K562 (cell line): ENCODE measurements around the gene CNGB1. TPM values are rescaled to one million over a fixed set of nuclear protein-coding genes. Genes with fewer than 3 reads are reported as not detected.
A peak's percentile ranks its signal among the peaks of the same experiment; 100 is the strongest.

Experiments used
- CBFA2T3 ChIP-seq: fragments of 450-650 bp; IDR thresholded peaks from 2 replicates; pipeline ENCODE4 v1.6.1; 2017
- HDGF ChIP-seq: fragments of 450-650 bp; IDR thresholded peaks from 2 replicates; pipeline ENCODE4 v1.6.1; 2016
- HMGN3 ChIP-seq: IDR thresholded peaks from 2 replicates; pipeline ENCODE4 v1.6.1; 2011; ENCODE audit warnings: borderline replicate concordance, low read depth, mild to moderate bottlenecking, mixed read lengths, low read length; ENCODE audit not compliant: insufficient read length; ENCODE audit errors: extremely low read depth
- KAT2B ChIP-seq: IDR thresholded peaks from one replicate; pipeline ENCODE4 v1.6.1; 2012; ENCODE audit warnings: low read depth, mild to moderate bottlenecking, control low read depth, inconsistent platforms, low read length, moderate library complexity
- MITF ChIP-seq: IDR thresholded peaks from 2 replicates; pipeline ENCODE4 v1.6.1; 2014; ENCODE audit warnings: antibody characterized with exemption
- POLR2AphosphoS5 ChIP-seq: IDR thresholded peaks from 2 replicates; pipeline ENCODE4 v1.6.1; 2011; ENCODE audit warnings: mild to moderate bottlenecking, low read depth, low read length, moderate library complexity; ENCODE audit not compliant: control insufficient read depth, insufficient read depth
- PURB ChIP-seq: sonication (generic); formaldehyde crosslinking; IDR thresholded peaks from 2 replicates; pipeline ENCODE4 v1.9.0; 2021; ENCODE audit warnings: low read depth, mild to moderate bottlenecking, missing genetic modification reagents
- RBBP5 ChIP-seq: fragments of 200-600 bp; sonication (generic); IDR thresholded peaks from 2 replicates; pipeline ENCODE4 v1.6.1; 2012; ENCODE audit warnings: borderline replicate concordance, mild to moderate bottlenecking, low read length, control low read depth, inconsistent platforms; ENCODE audit not compliant: insufficient read depth, poor library complexity, severe bottlenecking
- TARDBP ChIP-seq: fragments of 450-650 bp; IDR thresholded peaks from 2 replicates; pipeline ENCODE4 v1.6.1; 2016
- TCF3 ChIP-seq: sonication (generic); formaldehyde crosslinking; IDR thresholded peaks from 2 replicates; pipeline ENCODE4 v1.4.0; 2020; ENCODE audit warnings: mild to moderate bottlenecking, missing genetic modification reagents
- THRAP3 ChIP-seq: fragments of 450-650 bp; IDR thresholded peaks from 2 replicates; pipeline ENCODE4 v1.6.1; 2016; ENCODE audit warnings: mild to moderate bottlenecking, inconsistent platforms, borderline replicate concordance
- polyA plus RNA-seq, 8 experiments: library from polyadenylated mRNA; depleted of rRNA in 4 of 8; stranded (reverse) in 5 of 8; unstranded in 3 of 8; fragments of >200 nt; fragmentation: Nextera tagmentation in 2 of 8; fragmentation: Illumina TruSeq in 1 of 8; extraction: Ambion mirVana in 2 of 8; extraction: Trizol in 1 of 8; gene quantifications; 2 replicates each; pipeline versions ENCODE4 v1.2.1 to v1.2.3, GENCODE V29; 2011 to 2014; ENCODE audit warnings: inconsistent platforms in 1 of 8, missing spikeins in 1 of 8
- total RNA-seq, 7 experiments: library from RNA; depleted of rRNA in 6 of 7; stranded (reverse); fragments of >200 nt in 6 of 7; fragmentation: Illumina TruSeq in 2 of 7; extraction: Trizol in 2 of 7; gene quantifications; 2 replicates each; pipeline versions ENCODE4 v1.2.1 to v1.2.3, GENCODE V29; 2011 to 2021; ENCODE audit warnings: low replicate concordance in 1 of 7
- TF ChIP-seq, protein P1 (sequence below), 2 experiments: fragments of 450-650 bp in 1 of 2; IDR thresholded peaks; 2 replicates each; pipeline ENCODE4 v1.6.1; 2011 to 2017; ENCODE audit warnings: low read depth in 2 of 2, antibody characterized with exemption in 1 of 2, borderline replicate concordance in 1 of 2, low read length in 1 of 2, mild to moderate bottlenecking in 1 of 2, mixed read lengths in 1 of 2; ENCODE audit not compliant: control insufficient read depth in 1 of 2
- TF ChIP-seq, protein P2 (sequence below): sonication (generic); formaldehyde crosslinking; IDR thresholded peaks from 2 replicates; pipeline ENCODE4 v1.8.0; 2022; ENCODE audit warnings: missing genetic modification reagents, mild to moderate bottlenecking, moderate library complexity, borderline replicate concordance
- TF ChIP-seq, protein P3 (sequence below), 2 experiments: fragments of 150-350 bp in 1 of 2; IDR thresholded peaks; 2 replicates each; pipeline ENCODE4 v1.6.1; 2012 to 2016; ENCODE audit warnings: low read depth in 2 of 2, low read length in 2 of 2, mild to moderate bottlenecking in 1 of 2, moderate library complexity in 1 of 2
- TF ChIP-seq, protein P4 (sequence below): sonication (generic); formaldehyde crosslinking; IDR thresholded peaks from 2 replicates; pipeline ENCODE4 v1.8.0; 2022; ENCODE audit warnings: mild to moderate bottlenecking, missing genetic modification reagents, borderline replicate concordance

Gene CNGB1
- total and polyA plus RNA-seq, 9 of the 15 experiments (the other 6 are each of a cell fraction or from before 2014, with no cell fraction given): not detected

GRCh38 chr16:57846078-57846697 lies 124.7 kb downstream of the CNGB1 start (continued):
- TF ChIP-seq MITF: no peak
- no peak for TF ChIP-seq HMGN3
- TF ChIP-seq, protein P1, sequence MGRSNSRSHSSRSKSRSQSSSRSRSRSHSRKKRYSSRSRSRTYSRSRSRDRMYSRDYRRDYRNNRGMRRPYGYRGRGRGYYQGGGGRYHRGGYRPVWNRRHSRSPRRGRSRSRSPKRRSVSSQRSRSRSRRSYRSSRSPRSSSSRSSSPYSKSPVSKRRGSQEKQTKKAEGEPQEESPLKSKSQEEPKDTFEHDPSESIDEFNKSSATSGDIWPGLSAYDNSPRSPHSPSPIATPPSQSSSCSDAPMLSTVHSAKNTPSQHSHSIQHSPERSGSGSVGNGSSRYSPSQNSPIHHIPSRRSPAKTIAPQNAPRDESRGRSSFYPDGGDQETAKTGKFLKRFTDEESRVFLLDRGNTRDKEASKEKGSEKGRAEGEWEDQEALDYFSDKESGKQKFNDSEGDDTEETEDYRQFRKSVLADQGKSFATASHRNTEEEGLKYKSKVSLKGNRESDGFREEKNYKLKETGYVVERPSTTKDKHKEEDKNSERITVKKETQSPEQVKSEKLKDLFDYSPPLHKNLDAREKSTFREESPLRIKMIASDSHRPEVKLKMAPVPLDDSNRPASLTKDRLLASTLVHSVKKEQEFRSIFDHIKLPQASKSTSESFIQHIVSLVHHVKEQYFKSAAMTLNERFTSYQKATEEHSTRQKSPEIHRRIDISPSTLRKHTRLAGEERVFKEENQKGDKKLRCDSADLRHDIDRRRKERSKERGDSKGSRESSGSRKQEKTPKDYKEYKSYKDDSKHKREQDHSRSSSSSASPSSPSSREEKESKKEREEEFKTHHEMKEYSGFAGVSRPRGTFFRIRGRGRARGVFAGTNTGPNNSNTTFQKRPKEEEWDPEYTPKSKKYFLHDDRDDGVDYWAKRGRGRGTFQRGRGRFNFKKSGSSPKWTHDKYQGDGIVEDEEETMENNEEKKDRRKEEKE (IDR thresholded peaks at IDR 0.05; ENCODE audit: borderline replicate concordance in 1 of 2, control insufficient read depth in 1 of 2, low read depth in 2 of 2, low read length in 1 of 2): no peak
- TF ChIP-seq HDGF: no peak
- no peak for TF ChIP-seq KAT2B
- TF ChIP-seq TCF3 (CRISPR knock-in tag): peak; percentile 61; the same call in 1 of the 2 replicates
- TF ChIP-seq, protein P2, sequence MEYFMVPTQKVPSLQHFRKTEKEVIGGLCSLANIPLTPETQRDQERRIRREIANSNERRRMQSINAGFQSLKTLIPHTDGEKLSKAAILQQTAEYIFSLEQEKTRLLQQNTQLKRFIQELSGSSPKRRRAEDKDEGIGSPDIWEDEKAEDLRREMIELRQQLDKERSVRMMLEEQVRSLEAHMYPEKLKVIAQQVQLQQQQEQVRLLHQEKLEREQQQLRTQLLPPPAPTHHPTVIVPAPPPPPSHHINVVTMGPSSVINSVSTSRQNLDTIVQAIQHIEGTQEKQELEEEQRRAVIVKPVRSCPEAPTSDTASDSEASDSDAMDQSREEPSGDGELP (CRISPR knock-in tag): 0 out of 2 replicates have a peak, but pooled peaks have one; percentile 26
- TF ChIP-seq PURB (CRISPR knock-in tag): no peak
- no peak for TF ChIP-seq RBBP5
- TF ChIP-seq, protein P3, sequence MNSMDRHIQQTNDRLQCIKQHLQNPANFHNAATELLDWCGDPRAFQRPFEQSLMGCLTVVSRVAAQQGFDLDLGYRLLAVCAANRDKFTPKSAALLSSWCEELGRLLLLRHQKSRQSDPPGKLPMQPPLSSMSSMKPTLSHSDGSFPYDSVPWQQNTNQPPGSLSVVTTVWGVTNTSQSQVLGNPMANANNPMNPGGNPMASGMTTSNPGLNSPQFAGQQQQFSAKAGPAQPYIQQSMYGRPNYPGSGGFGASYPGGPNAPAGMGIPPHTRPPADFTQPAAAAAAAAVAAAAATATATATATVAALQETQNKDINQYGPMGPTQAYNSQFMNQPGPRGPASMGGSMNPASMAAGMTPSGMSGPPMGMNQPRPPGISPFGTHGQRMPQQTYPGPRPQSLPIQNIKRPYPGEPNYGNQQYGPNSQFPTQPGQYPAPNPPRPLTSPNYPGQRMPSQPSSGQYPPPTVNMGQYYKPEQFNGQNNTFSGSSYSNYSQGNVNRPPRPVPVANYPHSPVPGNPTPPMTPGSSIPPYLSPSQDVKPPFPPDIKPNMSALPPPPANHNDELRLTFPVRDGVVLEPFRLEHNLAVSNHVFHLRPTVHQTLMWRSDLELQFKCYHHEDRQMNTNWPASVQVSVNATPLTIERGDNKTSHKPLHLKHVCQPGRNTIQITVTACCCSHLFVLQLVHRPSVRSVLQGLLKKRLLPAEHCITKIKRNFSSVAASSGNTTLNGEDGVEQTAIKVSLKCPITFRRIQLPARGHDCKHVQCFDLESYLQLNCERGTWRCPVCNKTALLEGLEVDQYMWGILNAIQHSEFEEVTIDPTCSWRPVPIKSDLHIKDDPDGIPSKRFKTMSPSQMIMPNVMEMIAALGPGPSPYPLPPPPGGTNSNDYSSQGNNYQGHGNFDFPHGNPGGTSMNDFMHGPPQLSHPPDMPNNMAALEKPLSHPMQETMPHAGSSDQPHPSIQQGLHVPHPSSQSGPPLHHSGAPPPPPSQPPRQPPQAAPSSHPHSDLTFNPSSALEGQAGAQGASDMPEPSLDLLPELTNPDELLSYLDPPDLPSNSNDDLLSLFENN (IDR thresholded peaks at IDR 0.05; ENCODE audit: low read depth in 2 of 2, low read length in 2 of 2): no peak
- no peak for TF ChIP-seq TARDBP
- TF ChIP-seq CBFA2T3: peak; percentile 69
- TF ChIP-seq POLR2AphosphoS5: peak; percentile 22; the same call in 1 of the 2 replicates
- TF ChIP-seq THRAP3: no peak
- TF ChIP-seq, protein P4, sequence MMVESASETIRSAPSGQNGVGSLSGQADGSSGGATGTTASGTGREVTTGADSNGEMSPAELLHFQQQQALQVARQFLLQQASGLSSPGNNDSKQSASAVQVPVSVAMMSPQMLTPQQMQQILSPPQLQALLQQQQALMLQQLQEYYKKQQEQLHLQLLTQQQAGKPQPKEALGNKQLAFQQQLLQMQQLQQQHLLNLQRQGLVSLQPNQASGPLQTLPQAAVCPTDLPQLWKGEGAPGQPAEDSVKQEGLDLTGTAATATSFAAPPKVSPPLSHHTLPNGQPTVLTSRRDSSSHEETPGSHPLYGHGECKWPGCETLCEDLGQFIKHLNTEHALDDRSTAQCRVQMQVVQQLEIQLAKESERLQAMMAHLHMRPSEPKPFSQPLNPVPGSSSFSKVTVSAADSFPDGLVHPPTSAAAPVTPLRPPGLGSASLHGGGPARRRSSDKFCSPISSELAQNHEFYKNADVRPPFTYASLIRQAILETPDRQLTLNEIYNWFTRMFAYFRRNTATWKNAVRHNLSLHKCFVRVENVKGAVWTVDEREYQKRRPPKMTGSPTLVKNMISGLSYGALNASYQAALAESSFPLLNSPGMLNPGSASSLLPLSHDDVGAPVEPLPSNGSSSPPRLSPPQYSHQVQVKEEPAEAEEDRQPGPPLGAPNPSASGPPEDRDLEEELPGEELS: no peak
